NCI-H1930 (cell line): ENCODE data around the gene LETMD1.
"Not testable (repeated sequence)": the region's sequence is repeated elsewhere in the genome, so short reads cannot be mapped to it uniquely, and the experiment has no call there.

Source experiments
- DNase-seq, 2 experiments: peaks; one replicate each; lab custom pipeline; 2025; lab: John Stamatoyannopoulos, UW

The LETMD1 gene

DNA sequence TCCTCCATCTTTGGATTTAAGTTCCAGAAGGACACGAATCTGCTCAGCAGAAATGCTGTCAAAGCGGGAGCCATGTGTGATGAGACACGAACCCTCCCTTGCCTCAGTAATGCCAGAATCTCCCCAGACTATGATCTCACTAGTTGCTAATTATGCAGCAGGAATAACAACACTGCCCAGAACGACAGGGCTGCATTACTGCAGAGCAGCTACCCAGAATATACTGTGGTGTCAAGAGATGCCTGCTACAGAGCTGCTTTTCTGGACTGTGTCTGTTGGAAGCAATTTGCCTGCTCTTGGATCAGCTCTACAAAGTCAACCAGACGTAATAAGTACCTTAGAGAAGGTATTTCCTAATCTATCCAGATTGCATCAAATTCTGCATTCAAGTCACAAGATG is 29.8 kb downstream of the LETMD1 start:
- DNase-seq = no peak

GRCh38 chr12:51078346-51078745 is 30.2 kb downstream of the LETMD1 start:
- not testable (repeated sequence) for DNase-seq

DNA sequence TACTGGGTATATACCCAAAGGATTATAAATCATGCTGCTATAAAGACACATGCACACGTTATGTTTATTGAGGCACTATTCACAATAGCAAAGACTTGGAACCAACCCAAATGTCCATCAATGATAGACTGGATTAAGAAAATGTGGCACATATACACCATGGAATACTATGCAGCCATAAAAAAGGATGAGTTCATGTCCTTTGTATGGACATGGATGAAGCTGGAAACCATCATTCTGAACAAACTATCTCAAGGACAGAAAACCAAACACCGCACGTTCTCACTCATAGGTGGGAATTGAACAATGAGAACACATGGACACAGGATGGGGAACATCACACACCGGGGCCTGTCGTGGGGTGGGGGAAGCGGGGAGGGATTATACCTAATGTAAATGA is 30.7 kb downstream of the LETMD1 start:
- DNase-seq = not testable (repeated sequence)

GRCh38 chr12:51080136-51080535 is 32.0 kb downstream of the LETMD1 start:
- DNase-seq = no peak

GRCh38 chr12:51081421-51081820 is 33.3 kb downstream of the LETMD1 start:
- no peak for DNase-seq

DNA sequence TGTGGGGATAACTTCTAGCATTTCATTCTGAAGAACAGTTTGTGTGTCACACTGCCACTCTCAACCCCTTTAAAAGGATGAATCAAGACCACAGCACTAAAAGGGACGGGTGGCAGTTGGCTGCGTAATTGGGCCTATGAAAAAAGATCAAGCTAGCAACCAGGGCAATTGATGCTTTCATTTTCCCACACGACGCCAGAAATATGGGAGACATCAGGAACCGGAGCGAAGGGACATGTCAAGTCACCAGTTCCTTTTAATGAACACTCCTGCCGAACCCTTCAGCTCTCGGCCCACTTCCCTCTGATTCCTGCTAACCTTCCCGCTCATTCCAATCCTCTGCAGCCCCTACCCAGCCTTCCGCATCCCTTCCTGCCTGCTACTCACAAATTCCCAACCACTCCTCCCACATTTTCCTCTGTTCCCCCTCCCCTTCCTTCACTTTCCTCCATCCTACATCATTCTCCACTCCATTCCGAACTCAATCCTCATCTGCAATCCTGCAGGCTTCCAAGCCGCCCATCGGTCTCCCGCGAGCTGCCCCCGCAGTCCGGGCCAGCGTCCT is 34.5 kb downstream of the LETMD1 start:
- no peak for DNase-seq

DNA sequence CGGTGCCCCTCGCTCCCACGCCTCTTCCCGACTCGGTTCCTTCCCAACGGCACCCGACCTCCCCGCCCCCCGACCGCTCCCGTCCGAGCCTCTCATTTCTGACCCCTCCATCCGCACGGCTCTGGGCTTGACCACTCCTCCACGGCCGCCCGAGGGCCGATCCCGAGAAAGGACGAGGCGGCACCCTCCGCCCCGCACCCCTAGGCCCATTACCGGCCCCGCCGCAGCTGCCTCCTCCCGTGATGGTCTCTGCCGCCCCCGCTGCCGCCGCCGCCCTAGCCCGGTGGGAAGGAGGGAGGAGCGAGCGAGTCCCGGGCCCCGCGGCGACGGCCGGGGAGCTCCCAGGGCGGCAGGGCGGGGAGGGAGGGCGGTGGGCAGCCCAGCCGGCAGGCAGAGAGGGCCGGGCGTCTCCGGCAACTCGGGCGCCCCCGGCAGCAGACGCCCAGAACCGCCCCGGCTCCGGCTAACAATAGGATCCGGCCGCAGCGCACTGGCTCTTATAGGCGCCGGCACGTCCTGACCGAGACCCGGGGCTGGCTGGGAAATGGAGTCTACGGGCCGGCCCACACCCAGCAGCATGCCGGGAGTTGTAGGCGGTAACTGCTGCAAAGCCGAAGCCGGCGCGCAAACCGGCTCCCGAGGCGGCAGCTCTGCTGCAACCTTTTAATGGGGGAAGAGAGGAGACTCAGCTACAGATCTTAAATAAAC is 35.2 kb downstream of the LETMD1 start, which contains the start of gene CSRNP2:
TSS of gene CSRNP2 (minus strand) at position 471 of the 708 bp plus-strand sequence. CDS start 7,035 bp downstream, outside the sequence.
- DNase-seq = peak; percentile 85 to 95

- no peak for DNase-seq
Measured at GRCh38 chr12:51085757-51086156, 37.6 kb downstream of the LETMD1 start.

DNA sequence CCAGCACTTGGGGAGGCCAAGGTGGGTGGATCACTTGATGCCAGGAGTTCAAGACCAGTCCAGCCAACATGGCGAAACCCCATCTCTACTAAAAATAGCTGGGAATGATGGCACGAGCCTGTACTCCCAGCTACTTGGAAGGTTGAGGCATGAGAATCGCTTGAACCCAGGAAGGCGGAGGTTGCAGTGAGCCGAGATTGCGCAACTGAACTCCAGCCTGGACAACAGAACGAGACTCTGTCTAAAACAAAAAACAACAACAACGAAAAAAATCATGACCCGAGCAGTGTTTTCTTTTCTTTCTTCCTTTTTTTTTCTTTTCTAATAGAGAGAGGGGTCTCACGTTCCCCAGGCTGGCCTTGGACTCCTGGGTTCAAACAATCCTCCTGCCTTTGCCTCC is 38.8 kb downstream of the LETMD1 start:
- no peak for DNase-seq

DNA sequence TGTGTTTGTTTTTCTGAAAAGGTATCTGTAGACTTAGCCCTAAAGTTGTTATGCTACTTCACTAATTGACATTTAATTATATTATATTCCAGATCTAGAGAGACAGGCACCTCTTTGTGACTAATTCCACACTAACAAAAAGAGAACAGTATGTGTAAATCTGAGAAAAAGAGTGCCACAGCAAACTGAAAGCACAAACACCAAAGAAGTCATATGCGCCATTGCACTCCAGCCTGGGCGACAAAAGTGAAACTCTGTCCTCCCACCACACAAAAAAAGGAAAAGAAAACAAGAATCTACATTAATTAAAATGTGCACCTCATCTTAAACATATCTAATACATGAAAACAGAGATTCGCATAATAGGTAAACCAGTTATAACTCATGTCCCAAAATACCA is 39.7 kb downstream of the LETMD1 start:
- no peak for DNase-seq

DNA sequence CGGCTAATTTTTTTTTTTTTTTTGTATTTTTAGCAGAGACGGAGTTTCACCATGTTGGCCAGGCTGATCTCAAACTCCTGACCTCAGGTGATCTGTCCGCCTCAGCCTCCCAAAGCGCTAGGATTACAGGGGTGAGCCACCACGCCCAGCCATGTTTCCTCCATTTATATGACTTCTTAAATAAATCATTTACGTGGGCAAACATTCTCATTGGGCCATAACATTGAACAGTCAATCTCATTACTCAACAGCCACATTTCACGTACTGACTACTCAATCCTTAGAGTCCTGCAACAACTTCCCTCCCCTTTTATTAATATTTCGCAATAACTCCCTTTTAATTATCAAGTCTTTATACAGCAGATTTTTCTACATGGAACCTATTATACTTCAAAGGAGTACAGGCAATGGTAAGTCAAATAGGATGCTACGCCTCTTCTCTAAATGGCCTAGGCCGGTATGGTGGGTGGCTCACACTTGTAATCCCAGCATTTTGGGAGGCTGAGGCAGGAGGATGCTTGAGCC is 42.6 kb downstream of the LETMD1 start:
- no peak for DNase-seq

DNA sequence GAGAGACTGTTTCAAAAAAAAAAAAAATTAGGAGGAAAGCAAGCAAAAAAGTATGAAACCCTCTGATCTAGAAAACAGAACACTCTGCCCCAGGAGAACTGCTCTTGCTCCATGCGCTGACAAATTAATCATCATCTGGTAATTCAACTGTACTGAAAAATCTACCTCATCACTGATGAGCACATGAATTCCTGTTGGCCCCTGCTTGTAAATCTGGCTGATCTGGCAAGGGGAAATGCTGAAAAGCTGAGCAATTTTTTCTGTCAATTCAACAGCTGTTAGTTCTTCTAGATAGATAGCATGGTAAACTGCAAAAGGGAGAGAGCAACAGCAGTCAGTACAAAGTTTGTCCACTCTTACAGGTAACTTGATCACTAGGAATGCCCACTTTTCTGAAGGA is 50.5 kb downstream of the LETMD1 start:
- DNase-seq = no peak

GRCh38 chr12:51103977-51104376 is 55.9 kb downstream of the LETMD1 start:
- DNase-seq = no peak

DNA sequence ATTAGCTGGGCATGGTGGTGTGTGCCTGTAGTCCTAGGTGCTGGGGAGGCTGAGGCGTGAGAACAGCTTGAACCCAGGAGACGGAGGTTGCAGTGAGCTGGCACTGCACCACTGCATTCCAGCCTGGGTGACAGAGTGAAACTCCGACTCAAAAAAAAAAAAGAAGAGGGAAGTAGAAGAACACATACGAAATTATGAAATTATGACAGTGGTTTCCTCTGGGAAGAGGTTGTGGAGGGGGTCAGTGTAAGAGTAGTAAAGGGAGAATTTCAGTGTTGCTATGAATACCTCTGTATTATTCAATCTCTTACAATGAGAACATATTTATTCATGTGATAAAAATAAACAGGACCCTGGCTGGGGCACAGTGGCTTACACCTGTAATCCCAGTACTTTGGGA is 60.0 kb downstream of the LETMD1 start:
- DNase-seq = no peak
